MM.1S (cell line): ENCODE data around the gene UIMC1.

Experiments used
- DNase-seq: peaks from one replicate; pipeline ENCODE4 v3.0.0-alpha.2; 2015
- H2AFZ ChIP-seq: fragments of 300-600 bp; sonication (generic); 2 replicates; pipeline ENCODE4 v1.6.0; 2016; ENCODE audit warnings: antibody characterized with exemption, low read length
- H3F3A ChIP-seq: fragments of 300-600 bp; sonication (generic); 2 replicates; pipeline ENCODE4 v1.6.1; 2016; ENCODE audit warnings: mild to moderate bottlenecking, antibody characterized with exemption, low read length, moderate library complexity, mixed read lengths; ENCODE audit not compliant: insufficient read depth
- H3K27ac ChIP-seq: fragments of 300-600 bp; sonication (generic); 2 replicates; pipeline ENCODE4 v1.5.1; 2016; ENCODE audit warnings: mild to moderate bottlenecking, low read length
- H3K27me3 ChIP-seq: fragments of 300-600 bp; sonication (generic); replicated peaks from 2 replicates; pipeline ENCODE4 v1.6.0; 2016; ENCODE audit warnings: low read length; ENCODE audit not compliant: insufficient read depth
- H3K36me3 ChIP-seq: fragments of 300-600 bp; sonication (generic); replicated peaks from 2 replicates; pipeline ENCODE4 v1.6.1; 2016; ENCODE audit warnings: mild to moderate bottlenecking, low read length, mixed read lengths; ENCODE audit not compliant: insufficient read depth
- H3K4me1 ChIP-seq: fragments of 300-600 bp; sonication (generic); 2 replicates; pipeline ENCODE4 v1.6.1; 2016; ENCODE audit warnings: low read length, mixed read lengths
- H3K4me2 ChIP-seq: fragments of 300-600 bp; sonication (generic); 2 replicates; pipeline ENCODE4 v1.6.0; 2016; ENCODE audit warnings: low read depth, low read length
- H3K4me3 ChIP-seq: fragments of 300-600 bp; sonication (generic); 2 replicates; pipeline ENCODE4 v1.5.1; 2016; ENCODE audit warnings: low read length, mixed read lengths
- H3K79me2 ChIP-seq: fragments of 300-600 bp; sonication (generic); 2 replicates; pipeline ENCODE4 v1.6.1; 2016; ENCODE audit warnings: mixed run types, low read length, mixed read lengths
- H3K9ac ChIP-seq: fragments of 300-600 bp; sonication (generic); 2 replicates; pipeline ENCODE4 v1.6.1; 2016; ENCODE audit warnings: low read length, mixed read lengths
- H3K9me2 ChIP-seq: fragments of 300-600 bp; sonication (generic); replicated peaks from 2 replicates; pipeline ENCODE4 v1.6.1; 2016; ENCODE audit warnings: mild to moderate bottlenecking, low read length, mixed read lengths; ENCODE audit not compliant: insufficient read depth
- H3K9me3 ChIP-seq: fragments of 300-600 bp; sonication (generic); replicated peaks from 2 replicates; pipeline ENCODE4 v1.6.1; 2016; ENCODE audit warnings: mild to moderate bottlenecking, low read length, mixed read lengths; ENCODE audit not compliant: insufficient read depth
- H4K20me1 ChIP-seq: fragments of 300-600 bp; sonication (generic); 2 replicates; pipeline ENCODE4 v1.6.1; 2016; ENCODE audit warnings: mild to moderate bottlenecking, low read length, moderate library complexity, mixed read lengths; ENCODE audit not compliant: insufficient read depth
- EZH2 ChIP-seq: fragments of 300-600 bp; sonication (generic); optimal IDR thresholded peaks from 2 replicates; pipeline ENCODE3; 2017; ENCODE audit warnings: low read depth, mild to moderate bottlenecking, antibody characterized with exemption, low read length, mixed read lengths
- EZH2phosphoT487 ChIP-seq: fragments of 300-600 bp; sonication (generic); IDR thresholded peaks from 2 replicates; pipeline ENCODE4 v1.6.1; 2018; ENCODE audit warnings: antibody characterized with exemption, low read length
- TF ChIP-seq, protein P1 (sequence below): fragments of 300-600 bp; sonication (generic); IDR thresholded peaks from 2 replicates; pipeline ENCODE4 v1.5.1; 2016; ENCODE audit warnings: antibody characterized with exemption, low read length, mixed read lengths

The UIMC1 gene

DNA sequence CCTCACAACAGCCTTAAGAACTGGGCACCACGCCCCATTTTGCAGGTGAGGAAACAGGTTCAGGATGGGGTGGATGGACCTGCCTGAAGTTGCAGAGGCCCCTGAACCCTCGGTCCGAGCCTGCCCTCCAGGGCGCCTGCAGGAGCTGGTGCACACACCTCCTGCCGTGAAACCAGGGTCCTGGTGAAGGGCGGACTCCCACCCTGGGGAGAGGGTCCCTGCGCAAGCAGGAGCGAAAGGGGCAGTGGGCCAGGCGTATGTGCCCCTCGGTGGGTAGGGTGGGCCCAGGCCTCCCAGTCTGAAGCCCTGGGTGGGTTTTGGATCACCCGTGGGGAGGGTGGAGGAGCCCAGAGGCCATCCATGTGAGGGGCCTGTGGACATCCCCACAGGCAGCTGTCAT lies 145.3 kb downstream of the UIMC1 start:
- DNase-seq = no peak
- Histone ChIP-seq H3K4me1 (no peaks in the 10 kb centered on the region), H3K79me2 (no peaks in the 10 kb centered on the region), H3K36me3 (no peaks in the 10 kb centered on the region), H3K9me2 (no peaks in the 10 kb centered on the region), H2AFZ (no peak overlapping the region), H3F3A (no peaks in the 10 kb centered on the region), H3K27ac (no peak overlapping the region), H3K4me2 (no peak overlapping the region), H4K20me1 (no peaks in the 10 kb centered on the region), H3K4me3 (no peak overlapping the region), H3K9ac (no peak overlapping the region), H3K9me3 (no peaks in the 10 kb centered on the region), H3K27me3 (peaks cover 87% of the 10 kb centered on the region)
- no peak for TF ChIP-seq EZH2phosphoT487
- TF ChIP-seq EZH2 = no peak
- TF ChIP-seq, protein P1, sequence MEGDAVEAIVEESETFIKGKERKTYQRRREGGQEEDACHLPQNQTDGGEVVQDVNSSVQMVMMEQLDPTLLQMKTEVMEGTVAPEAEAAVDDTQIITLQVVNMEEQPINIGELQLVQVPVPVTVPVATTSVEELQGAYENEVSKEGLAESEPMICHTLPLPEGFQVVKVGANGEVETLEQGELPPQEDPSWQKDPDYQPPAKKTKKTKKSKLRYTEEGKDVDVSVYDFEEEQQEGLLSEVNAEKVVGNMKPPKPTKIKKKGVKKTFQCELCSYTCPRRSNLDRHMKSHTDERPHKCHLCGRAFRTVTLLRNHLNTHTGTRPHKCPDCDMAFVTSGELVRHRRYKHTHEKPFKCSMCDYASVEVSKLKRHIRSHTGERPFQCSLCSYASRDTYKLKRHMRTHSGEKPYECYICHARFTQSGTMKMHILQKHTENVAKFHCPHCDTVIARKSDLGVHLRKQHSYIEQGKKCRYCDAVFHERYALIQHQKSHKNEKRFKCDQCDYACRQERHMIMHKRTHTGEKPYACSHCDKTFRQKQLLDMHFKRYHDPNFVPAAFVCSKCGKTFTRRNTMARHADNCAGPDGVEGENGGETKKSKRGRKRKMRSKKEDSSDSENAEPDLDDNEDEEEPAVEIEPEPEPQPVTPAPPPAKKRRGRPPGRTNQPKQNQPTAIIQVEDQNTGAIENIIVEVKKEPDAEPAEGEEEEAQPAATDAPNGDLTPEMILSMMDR = no peak

DNA sequence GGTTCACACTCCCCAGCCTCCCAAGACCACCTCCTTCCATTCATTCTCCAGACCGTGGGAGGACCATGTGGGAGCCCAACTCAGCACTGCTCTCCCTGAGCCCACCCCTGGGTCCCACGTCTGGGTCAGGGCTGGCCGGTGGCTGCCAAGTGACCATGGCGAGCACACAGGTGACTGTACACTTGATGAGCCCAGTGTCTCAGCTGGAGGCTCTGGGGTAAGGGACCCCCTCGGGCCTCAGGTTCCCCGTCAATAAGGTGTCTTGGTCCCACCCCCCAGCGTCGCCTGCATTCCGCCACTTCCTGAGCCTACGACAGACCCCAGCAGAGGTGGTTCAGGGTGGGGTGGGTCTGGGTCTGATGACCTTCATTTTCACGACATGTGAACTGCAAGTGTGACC lies 146.2 kb downstream of the UIMC1 start:
- Histone ChIP-seq H3K79me2 (no peaks in the 10 kb centered on the region), H3K9me3 (no peaks in the 10 kb centered on the region), H3K4me3 (no peak overlapping the region), H3K36me3 (no peaks in the 10 kb centered on the region), H3K27ac (no peak overlapping the region), H3K9me2 (no peaks in the 10 kb centered on the region), H3K4me2 (no peak overlapping the region), H3K4me1 (no peaks in the 10 kb centered on the region), H3K9ac (no peak overlapping the region), H3K27me3 (peaks cover 87% of the 10 kb centered on the region), H2AFZ (no peak overlapping the region), H3F3A (no peaks in the 10 kb centered on the region), H4K20me1 (no peaks in the 10 kb centered on the region)
- TF ChIP-seq EZH2 = no peak
- TF ChIP-seq, protein P1 = no peak
- no peak for TF ChIP-seq EZH2phosphoT487
- DNase-seq = no peak

DNA sequence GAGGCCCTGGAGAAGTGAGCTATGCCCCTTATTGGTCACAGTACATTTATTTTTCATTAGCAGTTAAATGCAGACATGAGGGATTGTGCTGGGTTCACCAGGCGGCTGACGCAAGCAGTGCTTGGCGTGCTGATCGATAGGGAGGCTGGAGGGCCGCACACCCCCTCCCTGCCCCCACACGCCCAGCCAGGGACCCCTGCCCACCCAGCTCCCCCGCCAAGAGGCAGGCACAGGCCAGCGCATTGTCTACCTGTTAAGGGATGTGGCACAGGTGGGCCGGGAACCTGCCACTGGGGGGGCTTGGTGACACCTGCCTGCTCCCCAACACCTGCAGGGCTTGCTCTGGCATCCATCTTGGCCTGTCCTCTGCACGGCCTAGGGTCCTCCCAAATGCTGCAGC lies 146.7 kb downstream of the UIMC1 start:
- Histone ChIP-seq H3K4me1 (no peaks in the 10 kb centered on the region), H3K9me2 (no peaks in the 10 kb centered on the region), H3K27ac (no peak overlapping the region), H3K9me3 (no peaks in the 10 kb centered on the region), H3K9ac (no peak overlapping the region), H3K79me2 (no peaks in the 10 kb centered on the region), H3K27me3 (peaks cover 87% of the 10 kb centered on the region), H3K4me2 (no peak overlapping the region), H3F3A (no peaks in the 10 kb centered on the region), H3K36me3 (no peaks in the 10 kb centered on the region), H3K4me3 (no peak overlapping the region), H2AFZ (no peak overlapping the region), H4K20me1 (no peaks in the 10 kb centered on the region)
- no peak for DNase-seq
- TF ChIP-seq EZH2phosphoT487 (no peak), EZH2 (no peak)
- TF ChIP-seq, protein P1 = no peak
